HG02970 (cell line): ENCODE results near the gene WTAP.
"Not testable (repeated sequence)": the region's sequence is repeated elsewhere in the genome, so short reads cannot be mapped to it uniquely, and the experiment has no call there.

Source experiments
- ATAC-seq: cut with Tn5 transposase; IDR thresholded peaks from one replicate; pipeline ENCODE4 v1.9.1; 2021; ENCODE audit warnings: mild to moderate bottlenecking, moderate library complexity, moderate number of reproducible peaks; ENCODE audit not compliant: unreplicated experiment, low FRiP score

Gene WTAP

GRCh38 chr6:159790956-159791598 is 63.8 kb downstream of the WTAP start:
- ATAC-seq: no peak

GRCh38 chr6:159794976-159795375 is 67.7 kb downstream of the WTAP start:
- not testable (repeated sequence) for ATAC-seq

- ATAC-seq: no peak
Measured at GRCh38 chr6:159797554-159797953, 70.2 kb downstream of the WTAP start.

GRCh38 chr6:159800141-159800865 is 73.0 kb downstream of the WTAP start, which contains the start of gene PNLDC1:
Gene PNLDC1 (plus strand): TSS chr6:159800276. CDS start chr6:159800308, 32 bp downstream.
- no peak for ATAC-seq

GRCh38 chr6:159801935-159802334 is 74.6 kb downstream of the WTAP start:
- no peak for ATAC-seq

GRCh38 chr6:159804504-159804903 is 77.2 kb downstream of the WTAP start:
- no peak for ATAC-seq

- no peak for ATAC-seq
Measured at GRCh38 chr6:159805440-159806020, 78.2 kb downstream of the WTAP start.
